Endothelial cell of umbilical vein (primary cell): ENCODE results near the gene HNRNPM. TPM values are rescaled to one million over a fixed set of nuclear protein-coding genes. Genes with fewer than 3 reads are reported as not detected.

Experiments used
- BruUV-seq: library from RNA; stranded (reverse); fragments of 400-500 nt; replicated peaks from 2 replicates; lab custom pipeline; 2021; lab: Mats Ljungman, UMichigan
- CTCF ChIA-PET: fragments of 300-600, 350-600 bp; sonication (Branson Sonifier 250); formaldehyde crosslinking; loops from one replicate; lab custom pipeline; 2021; ENCODE audit warnings: antibody characterized with exemption, inconsistent platforms; lab: Charles Lee
- POLR2A ChIA-PET: fragments of 300-600, 350-600 bp; sonication (Branson Sonifier 250); formaldehyde crosslinking; loops from one replicate; lab custom pipeline; 2021; ENCODE audit warnings: antibody characterized with exemption, inconsistent platforms; lab: Charles Lee
- DNase-seq: peaks from one replicate; pipeline ENCODE4 v3.0.0-alpha.2; 2011; ENCODE audit warnings: low read depth, low spot score
- FAIRE-seq: peaks from 2 replicates; lab custom pipeline; 2011; peaks lifted over from hg19 to GRCh38; lab: Jason Lieb, UNC
- H2AFZ ChIP-seq: 2 replicates; pipeline ENCODE4 v1.6.0; 2012; ENCODE audit warnings: low read depth, low read length, control low read depth, inconsistent platforms
- H3K27ac ChIP-seq: 2 replicates; pipeline ENCODE4 v1.5.1; 2011; ENCODE audit warnings: low read depth, mild to moderate bottlenecking, control low read depth, low read length, moderate library complexity; ENCODE audit not compliant: insufficient read depth
- H3K27me3 ChIP-seq, 2 experiments: 2 replicates each; pipeline versions ENCODE4 v1.6.0 to v1.6.1; 2011; ENCODE audit warnings: low read length in 2 of 2, mixed read lengths in 1 of 2; ENCODE audit not compliant: control insufficient read depth in 2 of 2, insufficient read depth in 2 of 2
- H3K36me3 ChIP-seq, 2 experiments: 2 replicates in 1 of 2; 3 replicates in 1 of 2; pipeline ENCODE4 v1.5.1; 2011; ENCODE audit warnings: low read length in 2 of 2, mild to moderate bottlenecking in 1 of 2, moderate library complexity in 1 of 2; ENCODE audit not compliant: control insufficient read depth in 2 of 2, insufficient read depth in 2 of 2; ENCODE audit errors: extremely low read depth in 1 of 2
- H3K4me1 ChIP-seq: 3 replicates; pipeline ENCODE4 v1.5.1; 2011; ENCODE audit warnings: mild to moderate bottlenecking, low read length; ENCODE audit not compliant: control insufficient read depth, insufficient read depth; ENCODE audit errors: extremely low read depth
- H3K4me2 ChIP-seq: 2 replicates; pipeline ENCODE4 v1.6.1; 2011; ENCODE audit warnings: low read length, control low read depth, mixed read lengths; ENCODE audit not compliant: insufficient read depth
- H3K4me3 ChIP-seq, 3 experiments: fragments of 200-600 bp in 1 of 3; sonication (generic), shearing (Covaris generic) in 1 of 3; replicated peaks in 1 of 3; 2 replicates each; pipeline ENCODE4 v1.5.1; 2011 to 2016; ENCODE audit warnings: control low read depth in 3 of 3, low read length in 3 of 3, mild to moderate bottlenecking in 2 of 3, inconsistent platforms in 1 of 3, low read depth in 1 of 3, moderate library complexity in 1 of 3; ENCODE audit not compliant: insufficient read depth in 1 of 3
- H3K79me2 ChIP-seq: 2 replicates; pipeline ENCODE4 v1.6.0; 2012; ENCODE audit warnings: low read length, inconsistent platforms; ENCODE audit not compliant: control insufficient read depth, insufficient read depth
- H3K9ac ChIP-seq: replicated peaks from 2 replicates; pipeline ENCODE3; 2011; ENCODE audit warnings: low read length, control low read depth; ENCODE audit not compliant: insufficient read depth; ENCODE audit errors: extremely low read depth
- H3K9me1 ChIP-seq: replicated peaks from 3 replicates; pipeline ENCODE4 v1.6.0; 2011; ENCODE audit warnings: mild to moderate bottlenecking, low read length; ENCODE audit not compliant: control insufficient read depth, insufficient read depth; ENCODE audit errors: extremely low read depth
- H3K9me3 ChIP-seq: replicated peaks from 2 replicates; pipeline ENCODE4 v1.5.1; 2012; ENCODE audit warnings: low read length, inconsistent platforms; ENCODE audit not compliant: control insufficient read depth, insufficient read depth
- H4K20me1 ChIP-seq: replicated peaks from 2 replicates; pipeline ENCODE3; 2011; ENCODE audit warnings: mild to moderate bottlenecking, low read length; ENCODE audit not compliant: control insufficient read depth, insufficient read depth; ENCODE audit errors: extremely low read depth
- CTCF ChIP-seq, 2 donors: IDR thresholded peaks; 1 replicate in 1 of 2; 2 replicates in 1 of 2; pipeline ENCODE4 v1.5.1; 2011; ENCODE audit warnings: low read length in 2 of 2, mild to moderate bottlenecking in 2 of 2, moderate library complexity in 2 of 2, control low read depth in 1 of 2, inconsistent platforms in 1 of 2, low read depth in 1 of 2; ENCODE audit not compliant: insufficient read depth in 1 of 2; ENCODE audit errors: extremely low read depth in 1 of 2
- EZH2 ChIP-seq: IDR thresholded peaks from 2 replicates; pipeline ENCODE4 v1.6.1; 2012; ENCODE audit warnings: borderline replicate concordance, low read depth, mild to moderate bottlenecking, moderate library complexity, low read length, inconsistent platforms; ENCODE audit not compliant: severe bottlenecking
- FOS ChIP-seq: IDR thresholded peaks from 2 replicates; pipeline ENCODE4 v1.6.1; 2011; ENCODE audit warnings: mild to moderate bottlenecking, low read length, moderate library complexity, borderline replicate concordance; ENCODE audit not compliant: insufficient read depth
- GATA2 ChIP-seq: IDR thresholded peaks from 2 replicates; pipeline ENCODE4 v1.7.0; 2011; ENCODE audit warnings: low read depth, mild to moderate bottlenecking, moderate library complexity, mixed read lengths, low read length; ENCODE audit not compliant: insufficient read length, insufficient read depth
- JUN ChIP-seq: IDR thresholded peaks from 2 replicates; pipeline ENCODE4 v1.6.1; 2011; ENCODE audit warnings: borderline replicate concordance, low read depth; ENCODE audit not compliant: insufficient read length, insufficient read depth
- MYC ChIP-seq: IDR thresholded peaks from one replicate; pipeline ENCODE4 v1.6.1; 2011; ENCODE audit warnings: mild to moderate bottlenecking, low read depth, low read length
- POLR2A ChIP-seq: IDR thresholded peaks from 2 replicates; pipeline ENCODE4 v1.6.1; 2012; ENCODE audit warnings: low read depth, mild to moderate bottlenecking, control low read depth, low read length
- POLR2AphosphoS5 ChIP-seq: IDR thresholded peaks from 2 replicates; pipeline ENCODE4 v1.6.1; 2012; ENCODE audit warnings: low read depth, mild to moderate bottlenecking, control low read depth, low read length, moderate library complexity; ENCODE audit not compliant: insufficient read depth
- dilution Hi-C: fragments of 300-500 bp; cut with MboI; formaldehyde crosslinking; loops from one replicate; pipeline ENCODE4 v1.15.0; 2019; ENCODE audit warnings: low sequenced_read_pairs; ENCODE audit not compliant: extremely low pct_ligation_motif_present
- intact Hi-C: fragments of 100-400 bp; cut with micrococcal nuclease; formaldehyde crosslinking; loops from one replicate; pipeline ENCODE4 v1.10.0; 2022
- polyA plus RNA-seq, 4 experiments: library from polyadenylated mRNA; depleted of rRNA in 3 of 4; stranded (reverse) in 3 of 4; unstranded in 1 of 4; fragments of >200 nt; gene quantifications; 2 replicates each; pipeline versions ENCODE4 v1.2.1 to v1.2.3, GENCODE V29; 2011 to 2012; ENCODE audit warnings: missing spikeins in 1 of 4
- total RNA-seq: library from RNA; stranded (reverse); gene quantifications from 2 replicates; pipeline ENCODE4 v1.2.3, GENCODE V29; 2021
- TF ChIP-seq, protein P1 (sequence below): IDR thresholded peaks from 2 replicates; pipeline ENCODE4 v1.6.1; 2011; ENCODE audit not compliant: insufficient read depth, insufficient read length

Gene HNRNPM
- total and polyA plus RNA-seq, 2 donors (not counting 3 experiments of a cell fraction or from before 2014, with no cell fraction given), result 244 to 301 TPM

GRCh38 chr19:8513036-8513686, 68.4 kb downstream of the HNRNPM start:
- FAIRE-seq (no peak), DNase-seq (no peak)
- Histone ChIP-seq H3K27me3 (peaks cover 0 to 4% of the 10 kb centered on the region in 2 experiments), H3K4me2 (peak overlapping the region; percentile 82), H3K27ac (peak overlapping the region; percentile 96), H3K4me1 (peaks cover 11% of the 10 kb centered on the region), H3K9me1 (no peaks in the 10 kb centered on the region), H3K4me3 (peak overlapping the region; percentile 47 to 95 (median 62)), H2AFZ (peak overlapping the region; percentile 94), H3K9ac (peak overlapping the region; percentile 96), H3K79me2 (no peaks in the 10 kb centered on the region), H3K36me3 (no peaks in the 10 kb centered on the region), H3K9me3 (no peaks in the 10 kb centered on the region), H4K20me1 (no peaks in the 10 kb centered on the region)
- ChIA-PET POLR2A (interaction anchor here (0.6 to 1.8 kb wide), 6 partner anchors 13 to 123 kb away, joined by 3 to 16 read pairs (median 8); partner anchors contain the start of genes MARCHF2 and RAB11B), CTCF (interaction anchor here (1.1 to 2.3 kb wide), 6 partner anchors 12 to 159 kb away, joined by 4 to 21 read pairs (median 6); partner anchors contain the start of gene MARCHF2)
- BruUV-seq, result no TSS peak
- TF ChIP-seq CTCF (IDR thresholded peaks at IDR 0.05; ENCODE audit: extremely low read depth in 1 of 2, insufficient read depth in 1 of 2, low read depth in 1 of 2, low read length in 2 of 2) (no peak), JUN (no peak), POLR2AphosphoS5 (no peak), MYC (no peak), FOS (no peak), POLR2A (no peak), GATA2 (no peak), EZH2 (no peak)
- TF ChIP-seq, protein P1, sequence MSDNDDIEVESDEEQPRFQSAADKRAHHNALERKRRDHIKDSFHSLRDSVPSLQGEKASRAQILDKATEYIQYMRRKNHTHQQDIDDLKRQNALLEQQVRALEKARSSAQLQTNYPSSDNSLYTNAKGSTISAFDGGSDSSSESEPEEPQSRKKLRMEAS, result no peak
- intact Hi-C loops, result loop anchor here (1.0 kb wide), 1 partner anchor 12 kb away; no protein-coding TSS in a partner anchor
- dilution Hi-C loops, result no loop called here
